Activated CD4-positive, alpha-beta T cell treated with anti-CD3 and anti-CD28 coated beads for 4 hours (primary cell): ENCODE data around the gene DCTPP1.
"Not testable (repeated sequence)": the region's sequence is repeated elsewhere in the genome, so short reads cannot be mapped to it uniquely, and the experiment has no call there.

Experiments
- DNase-seq, 2 donors: peaks; one replicate each; pipeline ENCODE4 v3.0.0-alpha.2; 2020

DCTPP1 gene

GRCh38 chr16:30429678-30430427, at the start of gene DCTPP1:
DCTPP1 (minus strand) TSS chr16:30430030; CDS start chr16:30429980, 50 bp downstream.
- peak; percentile 97 to 98 for DNase-seq

GRCh38 chr16:30478766-30479478, 49.1 kb upstream of the DCTPP1 start:
- no peak for DNase-seq

- not testable (repeated sequence) for DNase-seq
Measured at GRCh38 chr16:30477773-30478172, 47.9 kb upstream of the DCTPP1 start.

GRCh38 chr16:30476991-30477390, 47.2 kb upstream of the DCTPP1 start:
- DNase-seq = no peak

- DNase-seq = no peak
Measured at GRCh38 chr16:30474684-30475083, 44.9 kb upstream of the DCTPP1 start.

GRCh38 chr16:30474074-30474452, 44.2 kb upstream of the DCTPP1 start:
- no peak for DNase-seq

GRCh38 chr16:30473231-30474073, 43.6 kb upstream of the DCTPP1 start:
- peak; percentile 48 to 54 for DNase-seq

GRCh38 chr16:30472328-30472942, 42.6 kb upstream of the DCTPP1 start, which contains the start of gene ITGAL:
ITGAL (plus strand) TSS chr16:30472742; CDS start chr16:30472838, 96 bp downstream.
- DNase-seq = peak; percentile 80 to 81

GRCh38 chr16:30470632-30470995, 40.8 kb upstream of the DCTPP1 start:
- DNase-seq = no peak

GRCh38 chr16:30470170-30470512, 40.3 kb upstream of the DCTPP1 start:
- DNase-seq = no peak

GRCh38 chr16:30464078-30464477, 34.2 kb upstream of the DCTPP1 start:
- no peak for DNase-seq

GRCh38 chr16:30461426-30461825, 31.6 kb upstream of the DCTPP1 start:
- not testable (repeated sequence) for DNase-seq

- DNase-seq = no peak
Measured at GRCh38 chr16:30459456-30459855, 29.6 kb upstream of the DCTPP1 start.

- peak; percentile 75 to 82 for DNase-seq
Measured at GRCh38 chr16:30458561-30459394, 28.9 kb upstream of the DCTPP1 start.

- no peak for DNase-seq
Measured at GRCh38 chr16:30457743-30458560, 28.1 kb upstream of the DCTPP1 start.

GRCh38 chr16:30457256-30457655, 27.4 kb upstream of the DCTPP1 start:
- DNase-seq = no peak

GRCh38 chr16:30456302-30456701, 26.5 kb upstream of the DCTPP1 start:
- DNase-seq = no peak

- not testable (repeated sequence) for DNase-seq
Measured at GRCh38 chr16:30452709-30453580, 23.1 kb upstream of the DCTPP1 start.

- DNase-seq = no peak
Measured at GRCh38 chr16:30449116-30449435, 19.2 kb upstream of the DCTPP1 start.
